BLaER1 (cell line): ENCODE measurements around the gene GNAL.

ENCODE experiments used
- H3K27ac ChIP-seq: shearing (Covaris generic); formaldehyde crosslinking; 2 replicates; pipeline ENCODE4 v1.8.1; 2022
- H3K27me3 ChIP-seq: shearing (Covaris generic); formaldehyde crosslinking; 2 replicates; pipeline ENCODE4 v1.8.1; 2022
- H3K36me3 ChIP-seq: shearing (Covaris generic); formaldehyde crosslinking; 2 replicates; pipeline ENCODE4 v1.8.1; 2022
- H3K4me1 ChIP-seq: shearing (Covaris generic); formaldehyde crosslinking; 2 replicates; pipeline ENCODE4 v1.8.1; 2022
- H3K4me2 ChIP-seq: shearing (Covaris generic); formaldehyde crosslinking; 2 replicates; pipeline ENCODE4 v1.8.1; 2022
- H3K4me3 ChIP-seq: shearing (Covaris generic); formaldehyde crosslinking; 2 replicates; pipeline ENCODE4 v1.8.1; 2022
- H3K9ac ChIP-seq: shearing (Covaris generic); formaldehyde crosslinking; 2 replicates; pipeline ENCODE4 v1.8.1; 2022
- H3K9me3 ChIP-seq: shearing (Covaris generic); formaldehyde crosslinking; 2 replicates; pipeline ENCODE4 v1.8.1; 2022
- H4K20me1 ChIP-seq: shearing (Covaris generic); formaldehyde crosslinking; 2 replicates; pipeline ENCODE4 v1.8.1; 2022
- Cebpa-rat ChIP-seq: shearing (Covaris generic); IDR thresholded peaks from 2 replicates; pipeline ENCODE4 v1.8.1; 2022

GNAL gene

GRCh38 chr18:11877497-11878135 lies 188.6 kb downstream of the GNAL start:
- Histone ChIP-seq H4K20me1 (no peaks in the 10 kb centered on the region), H3K9ac (no peak overlapping the region), H3K9me3 (no peaks in the 10 kb centered on the region), H3K4me1 (peaks cover 28% of the 10 kb centered on the region), H3K36me3 (no peaks in the 10 kb centered on the region), H3K27ac (no peak overlapping the region), H3K27me3 (no peaks in the 10 kb centered on the region), H3K4me3 (no peak overlapping the region), H3K4me2 (no peak overlapping the region)
- no peak for TF ChIP-seq Cebpa-rat

- Histone ChIP-seq H3K4me2 (peak overlapping the region; percentile 38), H3K9ac (no peak overlapping the region), H3K27ac (no peak overlapping the region), H3K27me3 (no peaks in the 10 kb centered on the region), H3K36me3 (peaks cover 7% of the 10 kb centered on the region), H3K9me3 (no peaks in the 10 kb centered on the region), H3K4me3 (no peak overlapping the region), H3K4me1 (peaks cover 44% of the 10 kb centered on the region), H4K20me1 (no peaks in the 10 kb centered on the region)
- TF ChIP-seq Cebpa-rat = no peak
Measured at GRCh38 chr18:11880586-11881304, 191.7 kb downstream of the GNAL start.

GRCh38 chr18:11882636-11883035 lies 193.6 kb downstream of the GNAL start:
- TF ChIP-seq Cebpa-rat = no peak
- Histone ChIP-seq H3K4me2 (peak overlapping the region; percentile 38), H3K9me3 (no peaks in the 10 kb centered on the region), H3K4me3 (no peak overlapping the region), H3K27me3 (no peaks in the 10 kb centered on the region), H3K27ac (peak overlapping the region; percentile 7; the same call in 1 of the 2 replicates), H3K36me3 (peaks cover 22% of the 10 kb centered on the region), H3K4me1 (peaks cover 44% of the 10 kb centered on the region), H3K9ac (no peak overlapping the region), H4K20me1 (no peaks in the 10 kb centered on the region)

- Histone ChIP-seq H4K20me1 (no peaks in the 10 kb centered on the region), H3K4me3 (no peak overlapping the region), H3K4me2 (peak overlapping the region; percentile 38), H3K9ac (no peak overlapping the region), H3K4me1 (peaks cover 44% of the 10 kb centered on the region), H3K9me3 (no peaks in the 10 kb centered on the region), H3K27me3 (no peaks in the 10 kb centered on the region), H3K36me3 (peaks cover 27% of the 10 kb centered on the region), H3K27ac (peak overlapping the region; percentile 7; the same call in 1 of the 2 replicates)
- TF ChIP-seq Cebpa-rat = no peak
Measured at GRCh38 chr18:11883153-11883552, 194.1 kb downstream of the GNAL start.

GRCh38 chr18:11884396-11885030 lies 195.4 kb downstream of the GNAL start:
- H4K20me1 ChIP-seq = no peaks in the 10 kb centered on the region
- no peak overlapping the region for H3K4me3 ChIP-seq
- H3K4me2 ChIP-seq = peak overlapping the region; percentile 38
- no peaks in the 10 kb centered on the region for H3K27me3 ChIP-seq
- H3K4me1 ChIP-seq = peaks cover 44% of the 10 kb centered on the region
- peaks cover 39% of the 10 kb centered on the region for H3K36me3 ChIP-seq
- no peak overlapping the region for H3K9ac ChIP-seq
- 0 out of 2 replicates have a peak overlapping the region, but pooled peaks have one; percentile 8 for H3K27ac ChIP-seq
- TF ChIP-seq Cebpa-rat = no peak
- no peaks in the 10 kb centered on the region for H3K9me3 ChIP-seq

GRCh38 chr18:11885278-11885947 lies 196.3 kb downstream of the GNAL start:
- Histone ChIP-seq H3K4me2 (no peak overlapping the region), H3K36me3 (peaks cover 48% of the 10 kb centered on the region), H3K27me3 (no peaks in the 10 kb centered on the region), H3K9me3 (no peaks in the 10 kb centered on the region), H3K4me1 (peaks cover 44% of the 10 kb centered on the region), H3K4me3 (no peak overlapping the region), H3K27ac (no peak overlapping the region), H4K20me1 (no peaks in the 10 kb centered on the region), H3K9ac (no peak overlapping the region)
- no peak for TF ChIP-seq Cebpa-rat

GRCh38 chr18:11886577-11887110 lies 197.6 kb downstream of the GNAL start:
- Histone ChIP-seq H3K9ac (no peak overlapping the region), H3K4me3 (no peak overlapping the region), H3K27ac (no peak overlapping the region), H4K20me1 (no peaks in the 10 kb centered on the region), H3K36me3 (peaks cover 53% of the 10 kb centered on the region), H3K27me3 (no peaks in the 10 kb centered on the region), H3K4me1 (peaks cover 32% of the 10 kb centered on the region), H3K9me3 (no peaks in the 10 kb centered on the region), H3K4me2 (no peak overlapping the region)
- TF ChIP-seq Cebpa-rat = no peak

GRCh38 chr18:11887328-11888128 lies 198.5 kb downstream of the GNAL start:
- H3K4me2 ChIP-seq = no peak overlapping the region
- peaks cover 57% of the 10 kb centered on the region for H3K36me3 ChIP-seq
- H3K9me3 ChIP-seq = no peaks in the 10 kb centered on the region
- no peaks in the 10 kb centered on the region for H4K20me1 ChIP-seq
- H3K27me3 ChIP-seq = no peaks in the 10 kb centered on the region
- peaks cover 27% of the 10 kb centered on the region for H3K4me1 ChIP-seq
- no peak overlapping the region for H3K27ac ChIP-seq
- no peak overlapping the region for H3K9ac ChIP-seq
- H3K4me3 ChIP-seq = no peak overlapping the region
- no peak for TF ChIP-seq Cebpa-rat

GRCh38 chr18:11888726-11889125 lies 199.7 kb downstream of the GNAL start:
- Histone ChIP-seq H4K20me1 (no peaks in the 10 kb centered on the region), H3K9ac (no peak overlapping the region), H3K36me3 (peaks cover 57% of the 10 kb centered on the region), H3K9me3 (no peaks in the 10 kb centered on the region), H3K4me2 (no peak overlapping the region), H3K27ac (no peak overlapping the region), H3K4me1 (peaks cover 24% of the 10 kb centered on the region), H3K4me3 (no peak overlapping the region), H3K27me3 (no peaks in the 10 kb centered on the region)
- TF ChIP-seq Cebpa-rat = no peak
